ENCODE results near the gene FOXN1.
"Not testable (repeated sequence)": the region's sequence is repeated elsewhere in the genome, so short reads cannot be mapped to it uniquely, and the experiment has no call there.

FOXN1 gene

GRCh38 chr17:28500712-28501379, 5.3 kb upstream of the FOXN1 start:
- DNase-seq (ENCODE audit: low read depth): no peak

- no peak for DNase-seq (ENCODE audit: low read depth)
Observed at GRCh38 chr17:28501421-28502284, 4.5 kb upstream of the FOXN1 start.

DNA sequence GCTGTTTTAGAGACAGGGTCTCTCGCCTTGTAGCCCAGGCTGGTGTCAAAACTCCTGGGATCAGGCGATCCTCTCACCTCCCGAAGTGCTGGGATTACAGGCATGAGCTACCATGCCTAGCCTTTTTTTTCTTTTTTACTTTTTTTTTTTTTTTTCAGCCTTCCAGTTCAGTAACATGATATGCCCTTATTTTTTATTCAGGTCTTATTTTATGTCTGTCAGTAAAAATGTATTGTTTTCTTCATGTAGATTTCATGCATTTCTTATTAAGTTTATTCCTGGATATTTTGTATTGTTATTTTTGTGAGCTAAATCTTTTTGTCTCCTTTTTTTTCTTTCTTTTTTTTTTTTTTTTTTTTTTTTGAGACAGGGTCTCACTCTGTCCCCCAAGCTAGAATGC, 2.7 kb upstream of the FOXN1 start:
- DNase-seq (ENCODE audit: low read depth): no peak

DNA sequence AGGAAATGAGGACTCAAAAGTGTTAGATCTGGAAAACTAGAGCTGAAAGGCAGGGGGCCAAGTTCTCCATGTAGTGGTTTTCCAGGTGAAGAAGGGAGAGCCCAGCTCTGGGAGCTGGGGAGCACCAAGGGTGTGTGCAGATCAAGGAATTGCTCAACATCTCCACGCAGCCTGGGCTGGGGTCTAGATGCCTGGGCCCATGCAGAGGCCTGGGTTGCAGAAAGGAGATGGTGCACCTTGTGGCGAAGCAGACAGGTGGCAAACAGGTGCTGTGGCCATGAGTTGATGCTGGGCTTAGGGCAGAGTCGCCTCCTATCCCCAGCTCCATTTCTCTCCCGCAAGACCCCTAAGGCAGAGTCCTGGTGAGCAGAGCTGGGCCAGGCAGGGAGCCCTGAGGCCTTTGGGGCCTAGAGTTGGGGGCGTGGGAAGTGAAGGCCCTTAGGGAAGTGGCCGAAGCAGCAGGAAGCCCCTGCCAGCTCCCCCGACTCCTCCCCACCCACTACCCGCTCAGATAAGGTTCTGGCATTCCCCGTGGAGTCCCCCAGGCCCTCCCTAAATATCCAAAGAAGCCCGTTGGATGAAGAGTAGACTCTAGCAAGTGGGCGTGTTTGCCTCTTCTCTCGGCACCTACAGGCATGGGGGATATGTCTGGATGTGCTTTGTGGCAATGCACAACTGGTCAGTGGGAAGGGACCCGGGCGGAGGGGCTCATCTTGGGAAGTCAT, 777 bp downstream of the FOXN1 start:
- DNase-seq (ENCODE audit: low read depth): no peak

GRCh38 chr17:28507567-28508203, 1.5 kb downstream of the FOXN1 start:
- no peak for DNase-seq (ENCODE audit: low read depth)

DNA sequence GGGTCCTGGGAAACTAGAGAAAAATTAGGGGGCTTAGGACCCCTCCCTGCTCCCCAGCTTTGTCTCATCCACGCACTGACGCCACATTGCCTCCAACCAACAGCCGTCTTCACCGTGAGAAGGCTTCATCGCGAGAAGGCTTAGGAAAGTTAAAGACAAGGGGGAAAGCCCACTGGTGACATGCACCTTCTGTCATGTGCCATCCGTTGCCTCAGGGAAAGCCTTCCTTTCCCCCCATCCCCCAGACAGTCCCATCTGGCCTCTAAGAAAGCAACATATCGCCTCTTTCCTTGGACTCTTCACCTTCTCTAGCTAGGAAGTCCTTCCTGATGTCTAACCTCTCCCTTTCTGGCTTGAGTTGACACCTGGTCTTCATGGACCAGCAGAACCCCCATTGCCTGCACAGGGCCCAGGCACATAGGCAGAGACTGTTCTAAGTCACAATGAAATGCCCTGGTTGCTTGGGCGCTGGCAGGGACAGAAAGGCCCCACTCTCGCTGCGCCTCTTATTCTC, 2.1 kb downstream of the FOXN1 start:
- DNase-seq (ENCODE audit: low read depth): no peak

GRCh38 chr17:28509789-28510188, 3.6 kb downstream of the FOXN1 start:
- no peak for DNase-seq (ENCODE audit: low read depth)

GRCh38 chr17:28511858-28512461, 5.8 kb downstream of the FOXN1 start:
- DNase-seq (ENCODE audit: low read depth): no peak

GRCh38 chr17:28513476-28513875, 7.3 kb downstream of the FOXN1 start:
- no peak for DNase-seq (ENCODE audit: low read depth)

DNA sequence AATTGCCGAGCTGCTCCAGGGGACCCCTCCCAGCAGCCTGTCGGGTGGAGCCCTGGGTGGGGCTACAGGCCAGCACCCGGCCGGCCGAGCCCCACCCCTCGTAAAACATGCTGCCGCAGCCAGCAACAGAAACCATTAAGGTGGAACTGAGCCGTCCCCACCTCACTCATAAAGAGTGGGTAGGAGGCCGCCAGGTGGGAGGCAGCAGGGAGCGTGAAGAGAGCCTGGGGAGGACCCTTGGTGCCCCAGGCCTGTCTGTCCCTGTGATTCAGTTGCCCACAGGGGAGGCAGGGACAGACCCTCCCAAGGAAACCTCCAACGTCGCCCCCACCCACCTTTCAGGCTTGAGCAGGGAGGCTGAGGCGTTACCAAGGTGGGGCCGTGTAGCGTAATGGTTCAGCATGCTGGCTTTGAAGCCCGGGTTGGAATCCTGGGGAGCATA, 8.4 kb downstream of the FOXN1 start:
- DNase-seq (ENCODE audit: low read depth): no peak

DNA sequence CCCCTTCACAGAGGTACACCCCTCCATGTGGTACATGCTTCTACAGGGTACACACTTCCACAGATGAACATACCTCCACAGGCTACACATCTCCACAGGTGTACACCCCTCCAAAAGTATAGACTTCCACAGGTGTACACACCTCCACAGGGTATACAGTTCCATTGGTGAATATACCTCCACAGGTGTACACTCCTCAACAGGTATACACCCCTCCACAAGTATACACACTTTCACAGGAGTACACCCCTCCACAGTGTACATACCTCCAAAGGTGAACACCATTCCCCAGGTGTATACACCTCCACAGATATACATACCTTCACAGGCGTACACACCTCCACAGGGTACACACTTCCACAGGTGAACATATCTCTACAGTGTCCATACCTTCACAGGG, 9.4 kb downstream of the FOXN1 start:
- DNase-seq (ENCODE audit: low read depth): no peak

DNA sequence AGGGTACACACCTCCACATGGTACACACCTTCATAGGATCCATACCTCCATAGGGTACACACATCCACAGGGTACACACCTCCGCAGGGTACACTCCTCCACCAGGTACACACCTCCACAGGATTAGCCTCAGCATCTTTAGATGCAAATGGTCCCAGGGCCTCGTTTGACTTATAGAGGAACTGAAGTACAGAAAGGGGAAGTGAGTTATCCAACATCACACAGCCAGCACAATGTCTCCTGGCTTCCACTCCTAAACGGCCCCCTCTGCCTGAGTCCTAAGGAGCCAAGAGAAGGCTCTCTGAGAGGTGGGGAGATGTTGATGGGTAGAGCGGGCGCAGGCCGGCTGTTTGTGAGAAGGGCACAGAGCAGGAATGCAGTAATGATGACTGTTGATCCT, 12.0 kb downstream of the FOXN1 start:
- DNase-seq (ENCODE audit: low read depth): no peak

- no peak for DNase-seq (ENCODE audit: low read depth)
Observed at GRCh38 chr17:28518578-28518977, 12.4 kb downstream of the FOXN1 start.

GRCh38 chr17:28519236-28519635, 13.1 kb downstream of the FOXN1 start:
- DNase-seq (ENCODE audit: low read depth): no peak

DNA sequence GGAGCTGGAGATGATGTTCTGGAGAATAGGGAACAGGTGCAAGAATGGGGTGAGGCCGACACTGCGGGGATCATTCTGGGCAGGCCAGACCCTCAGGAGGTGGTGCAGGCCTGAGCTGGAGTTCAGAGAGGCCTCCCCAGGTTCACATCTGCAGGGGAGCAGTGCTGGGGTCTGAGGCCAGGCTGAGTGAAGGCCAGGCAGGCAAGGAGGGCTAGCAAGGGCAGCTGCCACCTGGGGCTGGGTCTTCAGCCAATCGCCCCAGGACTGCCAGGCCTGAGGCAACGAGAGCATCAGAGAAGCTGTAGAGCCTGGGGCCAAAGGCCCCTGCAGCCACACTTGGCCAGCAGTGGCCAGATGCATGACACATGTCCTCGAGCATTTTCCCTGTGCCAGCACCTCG, 14.5 kb downstream of the FOXN1 start:
- no peak for DNase-seq (ENCODE audit: low read depth)

- DNase-seq (ENCODE audit: low read depth): no peak
Observed at GRCh38 chr17:28521311-28522085, 15.3 kb downstream of the FOXN1 start.

- DNase-seq (ENCODE audit: low read depth): not testable (repeated sequence)
Observed at GRCh38 chr17:28522281-28522680, 16.1 kb downstream of the FOXN1 start.

DNA sequence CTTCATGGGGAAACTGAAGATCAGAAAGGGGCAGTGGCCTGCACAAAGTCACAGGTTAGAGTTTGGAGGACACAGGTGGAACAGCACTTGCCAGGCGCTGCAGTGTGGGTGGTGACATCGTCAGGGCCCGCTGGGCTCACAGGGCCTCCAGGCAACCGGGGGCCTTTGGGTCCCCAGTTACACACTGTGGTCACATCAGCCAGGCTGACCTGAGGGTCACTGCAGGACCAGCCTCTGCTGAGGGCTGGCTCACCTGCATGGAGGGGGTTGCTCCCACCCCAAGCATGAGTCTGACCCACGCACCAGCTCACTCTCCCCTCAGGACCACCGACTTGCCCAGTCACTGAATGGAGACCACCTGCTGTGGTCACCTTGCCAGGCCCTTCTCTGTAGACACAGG, 17.0 kb downstream of the FOXN1 start:
- DNase-seq (ENCODE audit: low read depth): no peak

- DNase-seq (ENCODE audit: low read depth): no peak
Observed at GRCh38 chr17:28523876-28524275, 17.7 kb downstream of the FOXN1 start.

GRCh38 chr17:28524476-28525424, 18.6 kb downstream of the FOXN1 start:
- DNase-seq (ENCODE audit: low read depth): no peak
